ENCODE results near the gene P3H3. TPM values are rescaled to one million over a fixed set of nuclear protein-coding genes. Genes with fewer than 3 reads are reported as not detected.

The P3H3 gene
- total and polyA plus RNA-seq, 2 of the 4 experiments (the other 2 are of a cell fraction), result 27.8 to 83.9 TPM

DNA sequence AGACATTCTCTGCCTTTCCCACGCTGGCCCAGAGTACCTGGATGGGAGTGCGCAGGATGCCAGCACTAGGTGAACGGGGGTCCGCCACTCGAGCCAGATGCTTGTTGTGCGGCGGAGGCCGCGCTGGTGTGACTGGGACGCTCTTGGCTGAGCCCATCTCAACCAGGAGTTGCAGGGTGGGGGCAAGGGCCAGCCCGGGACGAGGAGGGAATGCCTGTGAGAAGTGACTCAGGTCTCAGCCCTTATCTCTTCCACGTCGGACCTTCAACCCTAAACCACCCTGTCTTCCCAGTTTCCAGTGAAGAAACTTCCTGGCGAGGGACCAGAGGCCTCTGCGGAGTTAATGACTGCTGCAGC lies 22.6 kb downstream of the P3H3 start:
- peak overlapping the region; percentile 26 for H2AK5ac ChIP-seq (ENCODE audit: low read depth, low read length)
- in situ Hi-C loops (cut with MboI; ENCODE audit: low sequenced_read_pairs), result no loop called here
- no peak overlapping the region for H4K5ac ChIP-seq (ENCODE audit: low read depth, low read length)
- H2BK20ac ChIP-seq (ENCODE audit: low read depth, low read length), result no peak overlapping the region
- CTCF ChIA-PET, result interaction anchor here (0.6 to 3.3 kb wide), 4 partner anchors 15 to 1163 kb away, joined by 3 to 11 read pairs (median 6); partner anchors contain the start of gene SPSB2
- H4K20me1 ChIP-seq (ENCODE audit: insufficient read depth, low read length), result peaks cover 15% of the 10 kb centered on the region
- no peak overlapping the region for H3K18ac ChIP-seq (ENCODE audit: low read depth, low read length)
- peak overlapping the region; percentile 2 to 19; a peak in 1 of 4 replicates for H4K8ac ChIP-seq (ENCODE audit: low read depth in 2 of 2, low read length in 2 of 2)
- H3K4me2 ChIP-seq (ENCODE audit: low read depth, low read length), result peak overlapping the region; percentile 10
- H3K79me1 ChIP-seq (ENCODE audit: low read depth in 1 of 2, low read length in 2 of 2), result peaks cover 24 to 50% of the 10 kb centered on the region in 2 experiments
- H2AK9ac ChIP-seq (replicated peaks; ENCODE audit: low read depth, low read length, poor library complexity), result peak overlapping the region; percentile 78
- no TSS peak for BruUV-seq (replicated peaks)
- peaks cover 33% of the 10 kb centered on the region for H3K36me3 ChIP-seq (ENCODE audit: control insufficient read depth, insufficient read depth, low read length)
- H2BK120ac ChIP-seq (ENCODE audit: low read depth, low read length), result no peak overlapping the region
- no peak overlapping the region for H3K23ac ChIP-seq (ENCODE audit: low read depth, low read length)
- no peaks in the 10 kb centered on the region for H3K9me1 ChIP-seq (ENCODE audit: insufficient read depth, low read length)
- H3K9ac ChIP-seq (ENCODE audit: low read depth, low read length), result peak overlapping the region; percentile 69; the same call in 1 of the 2 replicates
- peak overlapping the region; percentile 25; the same call in 1 of the 2 replicates for H3K4me3 ChIP-seq (ENCODE audit: insufficient read depth, low read depth, low read length)
- H2BK15ac ChIP-seq (ENCODE audit: low read depth, low read length), result no peak overlapping the region
- H3K4ac ChIP-seq (ENCODE audit: low read depth, low read length), result peak overlapping the region; percentile 28
- H3K9me3 ChIP-seq (ENCODE audit: control insufficient read depth, insufficient read depth, low read length), result no peaks in the 10 kb centered on the region
- no peak overlapping the region for H3K14ac ChIP-seq (replicated peaks; ENCODE audit: low read depth, low read length)
- peak overlapping the region; percentile 65 for H2AFZ ChIP-seq (replicated peaks; ENCODE audit: low read length, poor library complexity)
- peak overlapping the region; percentile 36 for H2BK5ac ChIP-seq (ENCODE audit: low read depth, low read length, poor library complexity, severe bottlenecking)
- POLR2A ChIA-PET (ENCODE audit: unreplicated experiment), result interaction anchor here (1.1 kb wide), 1 partner anchor 21 kb away, joined by 5 read pairs; no protein-coding TSS in a partner anchor
- no peak for ATAC-seq (ENCODE audit: low read depth)
- peak overlapping the region; percentile 58; the same call in 1 of the 2 replicates for H3K56ac ChIP-seq (ENCODE audit: extremely low read depth, insufficient read depth, low read length)
- 0% methylated on average over 2 of the region's 16 CpGs; no CpG with 5 or more reads in 1 of the 2 experiments for WGBS, 2 experiments (ENCODE audit: extremely low coverage in 2 of 2, insufficient read length in 1 of 2)
- H4K91ac ChIP-seq (ENCODE audit: insufficient read depth, low read depth, low read length), result peak overlapping the region; percentile 57; the same call in 1 of the 2 replicates
- no peak for DNase-seq
- peaks cover 5% of the 10 kb centered on the region for H3K4me1 ChIP-seq (ENCODE audit: control insufficient read depth, insufficient read depth, low read length)
- dilution Hi-C loops (cut with HindIII; ENCODE audit: low sequenced_read_pairs, unreplicated experiment), result no loop called here
- no peaks in the 10 kb centered on the region for H3K27me3 ChIP-seq (ENCODE audit: control insufficient read depth, insufficient read depth, low read length)
- TF ChIP-seq, protein P1, sequence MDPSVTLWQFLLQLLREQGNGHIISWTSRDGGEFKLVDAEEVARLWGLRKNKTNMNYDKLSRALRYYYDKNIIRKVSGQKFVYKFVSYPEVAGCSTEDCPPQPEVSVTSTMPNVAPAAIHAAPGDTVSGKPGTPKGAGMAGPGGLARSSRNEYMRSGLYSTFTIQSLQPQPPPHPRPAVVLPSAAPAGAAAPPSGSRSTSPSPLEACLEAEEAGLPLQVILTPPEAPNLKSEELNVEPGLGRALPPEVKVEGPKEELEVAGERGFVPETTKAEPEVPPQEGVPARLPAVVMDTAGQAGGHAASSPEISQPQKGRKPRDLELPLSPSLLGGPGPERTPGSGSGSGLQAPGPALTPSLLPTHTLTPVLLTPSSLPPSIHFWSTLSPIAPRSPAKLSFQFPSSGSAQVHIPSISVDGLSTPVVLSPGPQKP (IDR thresholded peaks at IDR 0.05; ENCODE audit: borderline replicate concordance, low read depth, low read length), result no peak
- TF ChIP-seq USF2 (IDR thresholded peaks at IDR 0.05; ENCODE audit: low read depth, low read length), result no peak
- no peak for TF ChIP-seq CEBPB (IDR thresholded peaks at IDR 0.05; ENCODE audit: low read depth, low read length)
- TF ChIP-seq BHLHE40 (IDR thresholded peaks at IDR 0.05; ENCODE audit: low read depth, low read length), result no peak
- TF ChIP-seq SMC3 (IDR thresholded peaks at IDR 0.05; ENCODE audit: low read depth, low read length), result no peak
- TF ChIP-seq MAFK (IDR thresholded peaks at IDR 0.05; ENCODE audit: low read depth, low read length), result no peak
- H3K27ac ChIP-seq (ENCODE audit: insufficient read depth, low read length), result peak overlapping the region; percentile 11; the same call in 1 of the 2 replicates
- intact Hi-C loops (cut with micrococcal nuclease), result no loop called here
